ENCODE measurements around the gene AASS.

AASS gene

DNA sequence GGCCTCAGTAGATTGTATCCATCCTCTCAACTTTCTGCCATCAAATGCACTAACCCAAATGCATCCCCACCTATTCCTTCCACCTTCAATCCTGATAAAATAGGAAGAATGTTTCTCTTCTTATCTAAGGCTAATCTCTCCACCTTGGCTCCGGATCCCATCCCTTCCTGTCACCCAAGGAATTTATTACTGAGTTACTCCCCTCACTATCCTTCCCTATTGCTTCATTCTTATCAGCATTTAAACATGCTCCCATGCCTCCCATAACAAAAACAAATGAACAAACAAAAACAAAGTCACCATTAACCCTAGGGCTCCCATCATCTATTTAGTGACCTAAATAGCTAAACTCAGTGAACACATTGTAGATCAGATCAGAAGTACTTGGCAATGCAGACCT is 25.3 kb downstream of the AASS start:
- DNase-seq (ENCODE audit: low read depth), result no peak

DNA sequence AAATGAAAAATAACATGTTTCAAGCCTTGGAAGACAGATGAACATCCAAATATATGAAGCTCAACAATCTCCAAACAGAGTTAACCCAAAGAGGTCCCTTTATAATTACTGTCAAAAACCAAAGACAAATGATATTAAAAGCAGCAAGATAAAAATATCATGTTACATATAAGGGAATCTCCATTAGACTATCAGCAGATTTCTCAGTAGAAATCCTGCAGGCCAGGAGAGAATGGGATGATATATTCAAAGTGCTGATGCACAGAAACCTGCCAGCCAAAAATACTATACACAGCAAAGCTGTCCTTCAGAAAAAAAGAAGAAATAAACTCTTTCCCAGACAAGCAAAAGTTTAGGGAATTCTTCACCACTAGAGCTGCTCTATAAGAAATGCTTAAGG is 41.0 kb downstream of the AASS start:
- no peak for DNase-seq (ENCODE audit: low read depth)

DNA sequence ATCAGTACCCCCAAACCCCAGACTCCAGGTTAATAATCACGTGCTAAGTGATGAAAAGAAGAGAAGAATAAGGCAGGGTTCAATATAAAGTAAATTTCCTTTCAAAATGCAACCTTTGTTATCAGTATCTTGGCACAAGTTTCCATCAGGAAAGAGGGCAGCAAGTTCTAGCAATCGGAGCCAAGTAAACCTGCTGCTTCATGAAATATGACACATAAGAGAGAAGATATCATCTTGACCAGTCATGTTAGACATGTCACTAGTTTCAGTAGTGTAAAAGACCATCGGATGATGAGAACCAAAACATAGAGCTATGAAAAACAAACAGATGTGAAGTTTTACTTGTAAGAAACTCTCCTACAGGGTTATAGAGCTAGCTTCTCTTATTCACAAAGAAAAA is 44.0 kb downstream of the AASS start:
- DNase-seq (ENCODE audit: low read depth), result no peak

DNA sequence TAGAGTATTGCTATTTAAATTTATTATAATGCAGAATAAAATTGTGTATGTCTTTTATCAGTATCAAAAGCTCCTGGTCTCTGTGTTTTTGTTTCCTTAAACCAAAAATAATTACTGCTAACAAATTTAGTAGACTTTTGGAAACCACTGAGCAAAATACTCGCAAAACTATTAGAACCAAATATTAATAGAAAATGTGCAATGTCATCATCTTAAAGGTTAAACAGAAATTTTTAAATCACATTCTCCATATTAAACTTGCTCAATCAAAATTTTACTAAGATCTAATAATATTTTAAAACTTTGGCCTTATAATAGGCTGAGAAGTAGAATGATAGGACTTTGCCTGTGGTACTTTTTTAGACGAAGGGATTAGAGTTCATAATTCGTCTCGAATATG is 48.4 kb downstream of the AASS start:
- DNase-seq (ENCODE audit: low read depth), result no peak

DNA sequence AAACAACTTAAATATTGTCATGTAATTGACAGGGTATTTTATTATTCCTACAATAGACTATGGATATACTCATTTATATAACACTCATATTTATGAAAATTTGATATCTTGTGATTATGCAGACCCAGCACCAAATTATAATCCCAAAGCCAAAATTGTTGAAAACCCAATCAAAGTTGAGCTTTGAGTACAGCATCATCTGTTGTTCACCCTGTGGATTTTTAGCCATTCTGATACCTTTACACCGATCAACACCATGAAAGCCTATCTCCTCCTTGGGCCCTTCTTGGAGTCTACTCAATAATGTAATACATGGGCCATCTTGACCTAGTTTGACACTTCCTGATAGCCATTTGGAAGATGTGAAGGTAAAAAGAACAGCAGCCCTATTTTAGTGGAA is 49.5 kb downstream of the AASS start:
- DNase-seq (ENCODE audit: low read depth), result no peak

DNA sequence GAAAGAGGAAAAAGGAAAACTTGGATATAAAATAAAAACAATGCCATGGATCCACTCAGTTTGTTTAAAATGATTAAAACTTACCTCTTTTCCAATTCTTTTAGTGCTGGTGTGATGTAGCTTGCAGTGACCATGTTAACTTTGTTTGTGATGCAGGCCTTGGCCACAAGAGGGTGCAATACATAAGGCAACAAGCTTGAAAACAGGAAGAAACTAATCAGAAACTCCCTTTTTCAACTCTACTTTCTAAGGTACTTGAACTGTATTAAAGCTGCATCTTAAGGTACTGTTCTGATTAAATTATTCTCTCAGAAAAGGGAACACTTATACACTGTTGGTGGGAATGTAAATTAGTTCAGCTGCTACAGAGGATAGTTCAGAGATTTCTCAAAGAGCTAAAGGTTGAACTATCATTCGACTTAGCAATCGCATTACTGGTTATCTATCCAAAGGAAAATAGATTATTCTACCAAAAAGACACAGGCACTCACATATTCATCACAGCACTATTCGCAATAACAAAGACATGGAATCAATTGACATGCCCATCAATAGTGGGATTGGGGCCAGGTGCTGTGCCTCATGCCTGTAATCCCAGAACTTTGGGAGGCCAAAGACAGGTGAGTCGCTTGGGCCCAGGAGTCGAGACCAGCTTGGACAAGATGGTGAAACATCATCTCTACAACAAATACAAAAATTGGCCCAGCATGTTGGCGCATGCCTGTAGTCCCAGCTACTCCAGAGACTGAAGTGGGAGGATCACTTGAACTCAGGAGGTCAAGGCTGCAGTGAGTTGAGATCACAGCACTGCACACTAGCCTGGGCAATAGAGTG is 50.9 kb downstream of the AASS start:
- DNase-seq (ENCODE audit: low read depth), result peak; percentile 74

DNA sequence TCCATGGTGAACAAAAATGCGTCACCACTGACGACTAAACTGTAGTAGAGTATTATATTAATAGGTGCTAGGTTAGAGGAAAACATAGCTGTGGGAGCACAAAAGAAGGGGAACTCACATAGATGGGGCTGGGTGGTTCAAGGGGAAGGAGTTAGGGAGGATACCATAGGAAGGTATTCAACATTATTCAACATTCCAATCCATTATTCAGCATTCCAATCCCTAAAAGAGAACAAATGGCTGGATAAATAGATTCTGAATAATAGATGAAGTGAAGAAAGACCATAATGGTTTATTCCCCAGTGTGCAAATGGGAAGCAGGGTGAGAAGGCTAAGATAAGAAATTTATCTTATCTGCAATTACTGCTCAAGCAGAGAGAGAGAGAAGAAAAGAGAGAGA is 61.4 kb downstream of the AASS start:
- no peak for DNase-seq (ENCODE audit: low read depth)

DNA sequence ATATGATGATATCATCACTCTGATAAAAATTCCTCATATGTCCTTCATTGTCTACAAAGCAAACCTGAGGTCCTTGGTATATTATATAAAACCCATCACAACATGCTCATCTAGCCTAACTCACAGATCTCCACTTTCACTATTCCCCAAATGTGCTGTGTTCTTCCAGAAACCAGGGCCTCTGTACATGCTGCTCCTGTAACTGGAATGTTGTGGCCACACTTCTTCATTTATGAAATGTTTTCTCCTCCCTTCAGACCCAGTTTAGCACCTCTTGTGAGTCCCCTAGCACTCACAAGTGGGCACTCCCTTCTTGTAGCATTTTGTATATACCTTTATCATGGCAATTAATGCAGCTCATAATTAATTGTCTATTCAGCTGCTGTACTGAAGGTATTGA is 61.9 kb downstream of the AASS start:
- no peak for DNase-seq (ENCODE audit: low read depth)

DNA sequence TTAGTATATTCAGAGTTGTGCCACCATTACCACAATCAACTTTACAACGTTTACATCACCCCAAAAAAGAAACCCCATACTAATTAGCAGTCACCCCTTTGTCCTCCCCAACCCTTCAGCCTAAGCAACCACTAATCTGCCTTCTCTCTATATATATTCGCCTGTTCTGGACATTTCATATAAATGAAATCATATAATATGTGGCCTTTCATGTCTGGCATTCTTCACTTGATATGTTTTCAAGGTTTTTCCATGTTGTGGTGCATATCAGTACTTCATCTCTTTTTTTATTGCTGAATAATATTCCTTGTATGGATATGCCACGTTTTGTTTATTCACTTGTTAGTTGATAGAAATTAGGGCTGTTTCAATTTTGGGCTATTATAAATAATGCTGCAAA is 70.4 kb downstream of the AASS start:
- DNase-seq (ENCODE audit: low read depth), result no peak

DNA sequence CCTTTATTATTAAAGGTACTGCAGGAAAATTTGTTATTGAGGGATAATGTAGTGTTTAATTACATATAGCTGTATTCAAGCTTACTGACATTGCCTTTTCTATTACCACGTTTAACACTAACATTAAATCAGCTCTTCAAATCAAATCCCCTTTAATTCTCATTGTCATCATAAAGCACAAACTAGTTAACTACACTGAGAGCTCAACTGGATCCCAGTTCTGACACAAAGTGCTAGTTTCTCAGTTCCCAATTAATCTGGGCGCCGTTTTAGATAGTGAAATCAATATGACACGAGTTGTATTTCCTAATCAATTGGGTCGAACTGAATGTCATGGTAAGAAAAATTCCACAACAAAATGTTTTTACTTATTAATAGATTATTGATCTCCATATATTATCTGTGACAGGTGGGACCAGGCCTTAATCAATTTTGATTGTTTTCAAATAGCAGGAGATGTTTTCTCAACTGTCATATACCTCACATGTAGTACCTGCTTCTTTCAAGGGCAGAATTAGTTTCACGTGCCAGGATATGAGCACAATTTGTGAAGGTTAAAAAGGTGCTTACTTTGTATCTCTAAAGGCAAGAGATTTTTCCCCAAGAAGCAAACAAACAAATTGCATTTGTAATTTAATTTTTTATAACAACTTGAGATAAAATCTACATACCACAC is 71.0 kb downstream of the AASS start:
- DNase-seq (ENCODE audit: low read depth), result no peak

DNA sequence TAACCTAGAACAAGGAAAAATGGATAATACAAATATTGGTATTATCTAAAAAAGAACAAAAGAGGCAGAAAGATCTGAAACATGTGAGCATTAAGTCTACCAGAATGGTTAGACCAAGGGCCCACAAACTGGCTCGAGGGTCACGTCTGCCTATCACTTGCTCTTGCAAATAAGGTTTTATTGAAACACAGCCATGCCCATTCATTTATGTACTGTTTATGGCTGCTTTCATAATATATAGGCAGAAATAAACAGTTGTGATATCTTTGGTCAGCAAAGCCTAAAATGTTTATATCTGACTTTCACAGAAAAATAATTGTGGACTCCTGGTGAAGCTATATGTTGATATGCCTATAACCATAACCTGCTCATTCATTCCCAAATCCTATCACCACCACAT is 71.8 kb downstream of the AASS start:
- DNase-seq (ENCODE audit: low read depth), result no peak

DNA sequence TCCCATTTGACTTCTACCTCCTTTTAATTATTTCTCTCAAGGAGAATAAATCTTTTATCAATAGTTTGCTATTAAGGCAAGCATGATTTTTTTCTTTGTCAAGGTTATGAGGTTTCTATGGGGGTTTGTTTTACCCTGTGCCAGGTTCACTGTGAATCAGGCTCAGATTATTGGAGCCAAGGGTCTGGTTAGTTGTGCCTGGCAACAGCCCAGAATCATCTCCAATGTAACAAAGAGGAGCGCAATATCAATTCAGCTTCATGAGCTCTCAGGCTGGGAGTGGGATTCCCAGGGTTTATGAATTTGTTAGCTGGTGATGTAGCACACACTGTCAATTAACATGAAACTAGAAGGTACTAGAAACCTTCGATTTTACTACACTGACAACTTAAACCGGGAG is 73.2 kb downstream of the AASS start:
- no peak for DNase-seq (ENCODE audit: low read depth)

DNA sequence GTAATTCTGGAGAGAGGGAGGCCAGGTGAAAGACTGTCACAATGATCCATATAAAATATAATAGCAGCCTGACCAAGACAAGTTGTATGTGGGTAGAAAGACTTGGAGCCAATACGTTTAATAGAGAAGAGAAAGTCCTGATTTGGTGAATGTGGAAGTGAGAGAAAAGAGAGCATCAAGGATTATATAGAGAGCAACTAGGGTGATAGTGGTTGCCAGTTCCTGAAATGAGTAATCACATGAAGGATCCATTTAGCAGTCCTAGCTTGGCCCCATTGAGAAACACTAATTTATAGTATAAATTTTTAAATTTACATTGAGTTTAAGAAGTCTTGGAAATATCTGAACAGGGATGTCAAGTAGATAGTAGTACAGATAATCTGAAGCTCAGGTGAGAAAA is 74.0 kb downstream of the AASS start:
- DNase-seq (ENCODE audit: low read depth), result no peak

DNA sequence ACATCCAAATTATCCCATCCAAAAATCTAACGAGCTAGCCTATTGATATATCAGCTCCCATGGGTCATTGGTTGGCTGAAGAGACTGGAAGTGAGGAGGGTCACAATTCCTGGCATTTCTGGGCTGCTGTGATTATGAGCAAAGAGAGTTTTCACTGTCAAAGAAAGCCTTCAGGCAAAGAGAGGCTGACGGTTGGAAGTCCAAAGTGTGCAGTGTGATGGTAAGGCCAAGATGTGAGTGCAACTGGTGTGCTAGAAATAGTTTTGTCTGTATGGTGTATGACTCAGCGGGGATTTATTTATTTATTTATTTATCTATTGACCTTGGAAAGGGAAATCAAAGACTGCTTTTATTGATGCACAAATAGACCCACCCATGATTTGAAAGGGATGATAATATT is 75.0 kb downstream of the AASS start:
- no peak for DNase-seq (ENCODE audit: low read depth)

DNA sequence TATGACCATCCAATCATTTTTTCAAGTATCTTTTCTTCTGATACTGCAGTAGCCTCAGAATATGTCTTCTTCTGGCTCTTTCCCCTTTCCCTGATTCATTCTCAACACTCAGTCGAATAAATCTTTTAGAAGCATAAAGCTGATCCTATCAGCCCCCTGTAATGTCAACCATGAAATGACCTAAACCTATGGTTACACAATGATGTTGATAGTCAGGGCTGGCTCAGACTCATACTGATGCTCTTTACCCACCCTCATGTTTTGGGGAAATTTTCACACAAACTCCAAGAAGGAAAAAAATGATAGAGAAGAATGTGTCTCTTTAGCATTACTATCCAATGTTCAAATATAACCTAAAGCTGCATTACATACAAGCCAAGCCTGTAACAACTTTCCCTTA is 76.0 kb downstream of the AASS start:
- DNase-seq (ENCODE audit: low read depth), result no peak

DNA sequence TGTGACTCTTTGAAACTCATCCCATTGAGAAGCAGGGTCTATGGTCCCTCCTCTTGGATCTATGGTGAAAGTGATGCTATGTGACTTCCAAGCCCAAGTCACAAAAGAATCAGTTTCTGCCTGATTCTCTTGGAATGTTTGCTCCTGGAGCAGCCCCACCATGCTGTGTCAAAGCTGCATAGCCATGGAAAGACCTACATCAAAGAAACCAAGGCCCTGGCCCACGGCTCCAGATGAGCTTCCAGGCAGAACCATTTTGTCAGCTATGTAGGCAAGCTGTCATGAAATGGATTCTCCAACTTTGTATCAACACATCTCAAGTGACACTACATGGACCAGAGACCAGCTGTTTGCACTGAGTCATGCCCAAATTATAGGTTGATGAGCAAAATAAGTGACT is 77.0 kb downstream of the AASS start:
- no peak for DNase-seq (ENCODE audit: low read depth)

DNA sequence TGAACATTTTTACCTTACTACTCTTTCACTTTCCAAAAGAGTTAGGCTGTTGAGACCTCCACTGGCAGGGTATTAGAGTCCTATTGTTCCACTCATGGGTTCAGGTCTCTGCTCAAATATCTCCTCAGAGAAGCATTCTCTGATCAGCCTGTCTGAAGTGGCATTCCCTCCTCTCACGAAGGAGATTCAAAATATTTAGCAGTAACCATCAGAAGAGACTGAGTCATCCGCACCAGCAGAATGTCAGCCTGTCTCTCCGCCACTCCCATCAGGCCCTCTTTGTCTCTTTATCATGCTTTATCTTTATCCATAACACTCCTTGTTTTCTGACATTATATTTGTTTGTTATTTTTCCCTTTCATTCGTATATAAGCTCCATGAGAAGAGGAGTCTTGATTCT is 79.1 kb downstream of the AASS start:
- DNase-seq (ENCODE audit: low read depth), result no peak

DNA sequence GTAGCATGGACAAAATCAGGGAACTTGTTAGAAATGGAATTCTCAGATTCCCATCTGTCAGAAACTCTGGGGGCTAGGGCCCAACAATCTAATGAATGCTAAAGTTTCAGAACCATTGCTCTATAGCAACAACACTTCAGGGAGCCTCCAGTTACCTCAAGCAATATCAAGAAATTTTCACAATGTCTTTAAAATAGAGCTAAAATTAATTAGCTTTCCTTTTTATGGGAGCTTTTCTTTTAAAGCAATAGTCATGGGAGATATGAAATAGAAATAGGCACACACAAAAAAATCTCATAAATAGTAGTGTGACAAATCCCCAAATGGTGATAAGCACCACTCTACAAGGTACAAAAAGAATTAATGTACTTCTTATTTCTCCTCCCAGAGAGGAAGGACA is 80.9 kb downstream of the AASS start:
- no peak for DNase-seq (ENCODE audit: low read depth)

DNA sequence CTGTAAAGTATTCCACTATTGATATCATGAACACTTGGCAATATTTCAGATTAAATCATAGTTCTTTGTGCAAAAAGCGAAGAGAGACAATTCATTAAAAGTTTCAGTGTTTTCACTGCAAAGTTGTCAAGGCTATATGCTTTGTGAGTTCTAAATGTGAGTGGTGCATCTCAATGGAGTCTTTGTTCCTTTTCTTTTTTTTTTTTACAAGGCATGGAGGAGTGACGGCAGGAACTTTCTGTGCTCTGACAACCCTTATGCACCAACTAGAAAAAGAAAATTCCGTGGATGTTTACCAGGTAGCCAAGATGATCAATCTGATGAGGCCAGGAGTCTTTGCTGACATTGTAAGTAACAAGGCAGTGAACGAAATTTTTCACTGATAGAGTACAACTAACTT is 84.5 kb downstream of the AASS start:
- DNase-seq (ENCODE audit: low read depth), result no peak

DNA sequence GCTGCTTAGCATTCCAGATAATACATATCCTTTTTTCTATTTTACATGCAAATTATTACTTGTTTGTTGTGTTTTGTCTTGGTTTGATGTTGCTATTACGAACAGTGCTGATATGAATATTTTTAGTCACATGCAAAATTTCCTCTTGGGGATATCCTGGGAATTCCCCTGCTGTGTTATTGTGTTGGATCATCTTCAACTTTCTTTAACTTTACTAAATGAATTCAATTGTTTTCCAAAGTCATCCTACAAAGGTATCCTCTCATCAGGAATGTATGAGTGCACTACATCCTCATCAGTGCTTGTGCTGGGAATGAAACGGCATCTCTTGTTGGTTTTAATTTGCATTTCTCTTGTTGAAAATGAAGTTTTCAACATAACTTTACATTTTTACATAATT is 87.1 kb downstream of the AASS start:
- DNase-seq (ENCODE audit: low read depth), result no peak

DNA sequence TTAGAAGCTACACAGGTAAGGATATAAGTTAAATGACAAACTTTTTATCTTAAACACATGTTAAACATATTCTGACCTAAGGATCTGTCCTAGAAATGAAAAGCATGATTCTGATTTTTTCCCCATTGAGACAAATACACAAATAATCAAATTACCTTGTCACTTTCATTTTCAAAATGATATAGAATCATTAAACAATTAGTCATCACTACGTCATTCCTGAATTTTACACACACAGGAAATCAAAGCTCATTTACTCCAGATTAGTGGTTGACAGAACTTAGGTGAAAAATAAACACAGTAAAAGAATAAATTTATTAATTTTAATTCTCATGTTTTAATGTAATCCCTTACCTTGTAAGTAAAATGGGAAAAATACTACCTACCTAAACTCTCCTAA is 89.0 kb downstream of the AASS start:
- no peak for DNase-seq (ENCODE audit: low read depth)

DNA sequence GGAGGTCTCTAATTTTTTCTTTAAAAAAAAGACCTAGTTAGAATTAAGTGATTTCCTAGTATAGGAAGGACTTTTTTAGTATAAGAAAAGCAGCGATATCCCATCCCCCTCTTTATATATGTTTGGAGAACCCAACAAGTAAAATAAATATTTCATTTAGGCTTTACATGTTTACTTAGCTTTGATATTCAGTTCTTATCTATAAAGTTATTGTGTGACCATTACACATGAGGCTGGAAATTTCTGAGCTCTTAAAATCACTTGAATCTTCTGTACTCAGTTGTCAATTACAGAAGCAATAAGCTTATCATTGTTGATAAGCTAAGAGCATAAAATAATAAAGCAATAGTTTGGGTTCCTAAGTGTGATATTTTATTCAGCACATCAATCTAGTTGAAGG is 89.7 kb downstream of the AASS start:
- no peak for DNase-seq (ENCODE audit: low read depth)

DNA sequence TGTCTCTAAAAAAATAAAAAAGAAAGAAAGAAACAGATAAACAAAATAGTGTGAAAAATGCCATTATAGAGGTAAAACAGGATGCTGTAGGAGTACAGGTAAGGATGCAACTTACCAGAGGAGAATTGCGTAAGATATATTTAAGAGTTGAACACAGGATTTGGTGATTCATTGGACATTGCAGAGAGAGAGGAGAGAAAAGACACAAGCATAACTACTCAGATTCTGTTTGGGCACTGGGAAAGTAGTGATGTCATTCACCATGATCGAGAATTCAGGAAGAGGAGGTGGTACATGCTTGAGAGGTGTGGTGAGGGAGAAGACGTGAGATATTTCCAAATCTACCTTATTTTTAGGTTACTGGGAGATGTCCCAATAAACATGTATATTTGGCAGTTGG is 97.6 kb downstream of the AASS start:
- no peak for DNase-seq (ENCODE audit: low read depth)

DNA sequence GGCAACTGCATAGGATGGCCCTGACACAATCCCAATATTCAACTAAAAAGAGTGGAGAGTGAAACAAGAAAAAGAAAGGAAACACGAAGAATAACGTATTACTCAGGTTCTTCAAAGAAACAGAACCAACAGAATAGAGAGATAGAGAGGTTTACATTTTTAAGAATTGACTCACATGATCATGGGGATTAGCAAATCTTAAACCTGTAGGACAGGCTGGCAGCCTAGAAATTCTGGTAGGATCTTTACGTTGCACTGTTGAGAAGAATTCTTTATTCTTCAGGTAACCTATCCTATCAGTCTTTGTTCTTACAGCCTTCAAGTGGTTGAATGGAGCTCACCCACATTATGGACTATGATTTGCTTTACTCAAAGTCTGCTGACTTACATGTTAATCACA is 103.9 kb downstream of the AASS start:
- no peak for DNase-seq (ENCODE audit: low read depth)

Measured in fibroblast of gingiva (primary cell).